LNCAP (cell line): ENCODE measurements around the gene NXT1.

Experiments
- TF ChIP-seq, protein P1 (sequence below): fragments of 450-650 bp; IDR thresholded peaks from 2 replicates; pipeline ENCODE4 v1.5.1; 2017; ENCODE audit warnings: mild to moderate bottlenecking

NXT1 gene

DNA sequence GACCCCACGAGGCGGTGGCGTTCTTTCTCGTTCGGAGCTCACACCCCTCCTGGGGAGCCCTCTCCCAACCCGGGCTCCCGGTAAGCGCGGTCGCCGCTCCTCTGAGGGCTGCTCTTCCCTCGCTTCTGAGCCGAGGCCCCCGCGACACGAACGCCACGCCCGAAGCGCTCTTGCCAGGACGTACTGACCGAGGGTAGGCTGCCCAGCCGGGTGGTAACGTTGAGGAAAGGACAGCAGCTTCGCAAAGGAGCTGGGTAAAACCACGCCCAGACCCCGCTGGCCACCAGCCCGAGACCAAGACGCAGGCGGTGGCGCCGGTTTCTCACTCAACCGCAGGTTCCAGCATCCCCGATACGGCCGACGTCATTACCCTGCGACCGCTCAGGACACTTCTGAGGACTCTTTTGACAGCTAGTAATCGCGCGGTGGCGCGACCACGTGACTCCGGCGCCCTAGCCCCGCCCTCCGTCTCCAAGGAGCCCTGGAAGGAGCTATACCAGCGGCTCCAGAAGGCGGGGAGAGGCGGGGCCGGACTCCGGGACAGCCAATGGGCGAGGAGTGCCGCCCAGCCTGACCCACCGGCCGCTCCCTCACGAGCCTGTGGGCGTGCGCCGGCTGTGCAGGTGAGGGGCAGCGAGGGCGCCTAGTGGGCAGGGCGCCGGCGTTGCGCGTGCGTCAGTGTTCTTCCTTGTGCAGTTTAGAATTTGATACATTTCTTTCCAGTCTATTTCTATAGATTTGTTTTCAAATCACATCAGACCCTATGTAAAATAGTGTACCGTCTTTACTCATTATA lies 7.4 kb downstream of the NXT1 start:
- TF ChIP-seq, protein P1, sequence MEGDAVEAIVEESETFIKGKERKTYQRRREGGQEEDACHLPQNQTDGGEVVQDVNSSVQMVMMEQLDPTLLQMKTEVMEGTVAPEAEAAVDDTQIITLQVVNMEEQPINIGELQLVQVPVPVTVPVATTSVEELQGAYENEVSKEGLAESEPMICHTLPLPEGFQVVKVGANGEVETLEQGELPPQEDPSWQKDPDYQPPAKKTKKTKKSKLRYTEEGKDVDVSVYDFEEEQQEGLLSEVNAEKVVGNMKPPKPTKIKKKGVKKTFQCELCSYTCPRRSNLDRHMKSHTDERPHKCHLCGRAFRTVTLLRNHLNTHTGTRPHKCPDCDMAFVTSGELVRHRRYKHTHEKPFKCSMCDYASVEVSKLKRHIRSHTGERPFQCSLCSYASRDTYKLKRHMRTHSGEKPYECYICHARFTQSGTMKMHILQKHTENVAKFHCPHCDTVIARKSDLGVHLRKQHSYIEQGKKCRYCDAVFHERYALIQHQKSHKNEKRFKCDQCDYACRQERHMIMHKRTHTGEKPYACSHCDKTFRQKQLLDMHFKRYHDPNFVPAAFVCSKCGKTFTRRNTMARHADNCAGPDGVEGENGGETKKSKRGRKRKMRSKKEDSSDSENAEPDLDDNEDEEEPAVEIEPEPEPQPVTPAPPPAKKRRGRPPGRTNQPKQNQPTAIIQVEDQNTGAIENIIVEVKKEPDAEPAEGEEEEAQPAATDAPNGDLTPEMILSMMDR: no peak

DNA sequence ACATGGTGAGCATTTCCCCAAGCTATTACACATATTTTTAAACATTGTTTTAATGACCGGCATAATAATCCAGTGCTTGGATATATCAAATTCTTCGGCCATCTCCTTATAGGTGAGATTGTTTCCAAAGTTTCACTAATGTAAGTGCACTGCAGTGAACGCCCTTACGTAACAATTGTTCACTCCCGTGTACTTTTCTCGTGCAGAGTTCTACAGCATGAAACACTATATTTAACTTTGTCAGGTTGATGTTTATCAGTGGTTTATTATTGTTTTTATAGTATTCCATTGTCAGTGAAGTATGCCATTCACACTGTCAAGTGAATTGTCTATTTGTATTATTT lies 7.9 kb downstream of the NXT1 start:
- TF ChIP-seq, protein P1: no peak

DNA sequence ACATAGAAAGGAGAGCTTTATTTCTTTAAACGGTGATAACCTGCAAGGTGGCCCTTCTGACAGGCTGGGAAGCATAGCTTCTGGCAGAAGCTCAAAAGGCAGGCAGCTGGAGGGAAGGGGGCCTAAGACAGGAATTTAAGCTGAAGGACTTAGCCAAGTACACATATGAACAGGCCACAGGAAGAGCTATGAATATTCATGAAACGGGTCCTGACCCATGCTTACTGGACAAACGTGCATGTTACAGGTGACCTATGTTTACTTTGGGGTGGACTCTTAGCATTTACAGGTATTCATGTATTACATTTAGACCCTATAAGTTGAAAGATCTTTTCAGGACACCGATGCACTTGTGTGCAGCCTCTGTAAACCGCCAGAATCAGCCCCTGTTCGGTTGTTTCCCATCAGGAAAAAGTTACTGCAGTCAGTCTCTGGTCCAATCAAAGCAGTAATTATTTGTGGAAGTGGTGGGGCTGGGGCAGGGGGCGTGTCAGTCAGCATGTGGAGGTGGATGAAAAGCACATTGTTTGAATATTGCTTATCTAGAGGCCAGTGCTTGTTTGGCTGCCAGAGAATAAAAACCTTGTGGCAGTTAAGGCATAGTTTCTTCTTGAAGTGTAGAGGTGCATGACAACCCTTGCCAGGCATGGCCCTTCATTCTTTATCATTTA lies 8.5 kb downstream of the NXT1 start:
- TF ChIP-seq, protein P1: no peak

DNA sequence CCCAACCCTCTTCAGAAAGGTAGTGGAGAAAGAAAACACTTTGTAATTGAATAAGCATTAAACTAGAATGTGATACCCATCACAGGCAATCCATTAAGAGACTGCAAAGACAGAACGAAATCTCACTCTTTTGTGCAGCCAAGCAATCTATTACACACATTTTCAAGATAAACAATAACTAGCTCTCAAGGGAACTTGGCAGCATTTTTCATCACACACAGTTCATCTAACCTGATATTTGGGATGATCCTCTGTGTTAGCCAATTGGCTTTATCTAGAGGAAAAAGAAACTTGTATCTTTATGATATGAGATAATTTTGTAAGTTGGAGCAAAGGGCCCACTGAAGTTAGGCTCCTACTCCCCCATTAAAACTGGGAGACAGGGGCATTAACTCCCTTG lies 9.9 kb downstream of the NXT1 start:
- TF ChIP-seq, protein P1: no peak

DNA sequence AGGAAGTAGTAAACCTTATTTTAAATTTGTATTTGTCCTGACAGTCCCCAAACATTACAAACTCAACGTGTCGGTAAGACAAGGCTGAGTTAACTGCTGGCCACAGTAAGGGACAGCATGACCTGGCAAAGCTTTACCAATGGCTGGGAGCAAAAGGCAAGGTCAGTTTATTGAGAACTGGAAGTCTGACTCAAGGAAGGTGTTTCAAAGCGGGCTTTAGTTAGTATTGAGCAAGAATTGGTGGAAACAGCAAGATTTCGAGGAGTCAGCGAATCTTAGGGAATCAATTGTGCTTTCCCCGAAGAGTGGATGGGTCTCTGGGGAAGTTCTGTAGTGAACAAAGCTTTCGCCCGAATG lies 10.5 kb downstream of the NXT1 start:
- TF ChIP-seq, protein P1: no peak

DNA sequence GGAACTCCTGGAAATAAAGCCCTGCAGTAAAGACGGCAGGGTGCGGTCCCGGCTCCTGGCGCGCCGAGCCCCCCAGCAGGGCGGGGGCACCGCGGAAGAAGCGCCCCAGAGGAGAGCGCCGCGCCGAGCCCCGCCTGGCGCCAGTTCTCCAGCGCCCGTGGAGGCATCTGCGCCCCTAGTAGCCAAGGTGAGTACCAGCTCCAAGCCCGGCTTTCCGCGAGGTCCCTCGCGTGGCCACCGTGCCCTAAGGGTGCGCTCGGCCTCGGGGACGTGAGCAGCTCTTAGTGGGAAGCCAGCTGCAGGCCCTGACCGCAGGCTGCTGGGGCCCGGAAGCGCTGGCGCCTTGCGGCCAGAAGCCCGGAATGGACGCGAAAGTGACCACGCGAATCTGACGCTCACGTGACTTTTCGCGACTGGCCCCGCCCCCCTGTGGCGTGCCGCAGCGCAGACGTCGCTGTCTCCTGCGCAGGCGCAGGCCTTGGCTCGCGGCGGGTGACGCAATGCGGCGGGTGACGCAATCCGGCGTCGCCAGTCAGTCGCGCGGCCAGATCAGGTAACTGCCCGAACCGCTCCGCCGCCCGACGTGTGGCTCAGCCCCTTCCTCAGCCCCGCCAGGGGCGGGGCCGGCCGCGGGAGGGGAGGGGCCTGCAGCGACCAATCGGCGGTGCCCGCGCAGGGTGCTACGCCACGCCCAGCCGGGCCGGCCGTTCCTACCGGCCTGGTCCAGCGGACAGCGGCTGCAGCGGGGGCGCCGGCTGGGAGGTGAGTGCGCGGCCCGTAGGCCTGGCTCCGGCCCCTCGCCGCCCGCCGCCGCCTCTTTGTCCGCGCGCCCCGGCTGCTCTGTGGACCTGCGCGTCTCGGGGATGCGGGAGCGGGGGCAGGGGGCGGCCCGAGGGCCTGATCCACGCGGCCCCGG lies 11.1 kb downstream of the NXT1 start, which contains the start of gene GZF1:
TSS of gene GZF1 (plus strand) at position 707 of the 916 bp plus-strand sequence. CDS start 2,202 bp downstream, outside the sequence.
- TF ChIP-seq, protein P1: no peak
